ENCODE measurements around the gene UFC1.

Gene UFC1

GRCh38 chr1:161172349-161172748 lies 18.6 kb downstream of the UFC1 start:
- no peak for DNase-seq

- DNase-seq = no peak
These were observed 19.1 kb downstream of the UFC1 start for GRCh38 chr1:161172776-161173376.

GRCh38 chr1:161173711-161174110 lies 19.9 kb downstream of the UFC1 start:
- DNase-seq = no peak

GRCh38 chr1:161174911-161175310 lies 21.1 kb downstream of the UFC1 start:
- no peak for DNase-seq

GRCh38 chr1:161175771-161176453 lies 22.1 kb downstream of the UFC1 start:
- no peak for DNase-seq

GRCh38 chr1:161176468-161177111 lies 22.8 kb downstream of the UFC1 start:
- no peak for DNase-seq

- peak; percentile 77 for DNase-seq
These were observed 23.5 kb downstream of the UFC1 start, which contains the start of gene B4GALT3 for GRCh38 chr1:161177112-161177935. TSS of gene B4GALT3 (minus strand) at chr1:161177507. CDS start at chr1:161176060, 1,447 bp downstream.

- DNase-seq = no peak
These were observed 24.1 kb downstream of the UFC1 start for GRCh38 chr1:161177936-161178244.

GRCh38 chr1:161179698-161180097 lies 25.9 kb downstream of the UFC1 start:
- no peak for DNase-seq

- DNase-seq = no peak
These were observed 26.9 kb downstream of the UFC1 start for GRCh38 chr1:161180639-161181038.

- peak; percentile 0 for DNase-seq
These were observed 28.4 kb downstream of the UFC1 start for GRCh38 chr1:161182214-161182613.

- DNase-seq = no peak
These were observed 31.5 kb downstream of the UFC1 start for GRCh38 chr1:161185282-161185682.

- no peak for DNase-seq
These were observed 32.0 kb downstream of the UFC1 start for GRCh38 chr1:161185732-161186311.

- no peak for DNase-seq
These were observed 33.5 kb downstream of the UFC1 start for GRCh38 chr1:161187311-161187710.

GRCh38 chr1:161188381-161188780 lies 34.6 kb downstream of the UFC1 start:
- no peak for DNase-seq

- no peak for DNase-seq
These were observed 35.3 kb downstream of the UFC1 start for GRCh38 chr1:161189036-161189435.

- no peak for DNase-seq
These were observed 37.3 kb downstream of the UFC1 start for GRCh38 chr1:161190962-161191521.

GRCh38 chr1:161191971-161192370 lies 38.2 kb downstream of the UFC1 start:
- DNase-seq = no peak

- peak; percentile 32 for DNase-seq
These were observed 39.0 kb downstream of the UFC1 start for GRCh38 chr1:161192476-161193465.

- DNase-seq = no peak
These were observed 39.9 kb downstream of the UFC1 start for GRCh38 chr1:161193561-161194235.

- DNase-seq = no peak
These were observed 41.4 kb downstream of the UFC1 start for GRCh38 chr1:161195171-161195570.
